GM18502 (cell line): ENCODE measurements around the gene NPHP3.
"Not testable (repeated sequence)": the region's sequence is repeated elsewhere in the genome, so short reads cannot be mapped to it uniquely, and the experiment has no call there.

Source experiments
- ATAC-seq: cut with Tn5 transposase; IDR thresholded peaks from one replicate; pipeline ENCODE4 v1.9.1; 2021; ENCODE audit warnings: mild to moderate bottlenecking; ENCODE audit not compliant: unreplicated experiment, poor library complexity

The NPHP3 gene, protein sequence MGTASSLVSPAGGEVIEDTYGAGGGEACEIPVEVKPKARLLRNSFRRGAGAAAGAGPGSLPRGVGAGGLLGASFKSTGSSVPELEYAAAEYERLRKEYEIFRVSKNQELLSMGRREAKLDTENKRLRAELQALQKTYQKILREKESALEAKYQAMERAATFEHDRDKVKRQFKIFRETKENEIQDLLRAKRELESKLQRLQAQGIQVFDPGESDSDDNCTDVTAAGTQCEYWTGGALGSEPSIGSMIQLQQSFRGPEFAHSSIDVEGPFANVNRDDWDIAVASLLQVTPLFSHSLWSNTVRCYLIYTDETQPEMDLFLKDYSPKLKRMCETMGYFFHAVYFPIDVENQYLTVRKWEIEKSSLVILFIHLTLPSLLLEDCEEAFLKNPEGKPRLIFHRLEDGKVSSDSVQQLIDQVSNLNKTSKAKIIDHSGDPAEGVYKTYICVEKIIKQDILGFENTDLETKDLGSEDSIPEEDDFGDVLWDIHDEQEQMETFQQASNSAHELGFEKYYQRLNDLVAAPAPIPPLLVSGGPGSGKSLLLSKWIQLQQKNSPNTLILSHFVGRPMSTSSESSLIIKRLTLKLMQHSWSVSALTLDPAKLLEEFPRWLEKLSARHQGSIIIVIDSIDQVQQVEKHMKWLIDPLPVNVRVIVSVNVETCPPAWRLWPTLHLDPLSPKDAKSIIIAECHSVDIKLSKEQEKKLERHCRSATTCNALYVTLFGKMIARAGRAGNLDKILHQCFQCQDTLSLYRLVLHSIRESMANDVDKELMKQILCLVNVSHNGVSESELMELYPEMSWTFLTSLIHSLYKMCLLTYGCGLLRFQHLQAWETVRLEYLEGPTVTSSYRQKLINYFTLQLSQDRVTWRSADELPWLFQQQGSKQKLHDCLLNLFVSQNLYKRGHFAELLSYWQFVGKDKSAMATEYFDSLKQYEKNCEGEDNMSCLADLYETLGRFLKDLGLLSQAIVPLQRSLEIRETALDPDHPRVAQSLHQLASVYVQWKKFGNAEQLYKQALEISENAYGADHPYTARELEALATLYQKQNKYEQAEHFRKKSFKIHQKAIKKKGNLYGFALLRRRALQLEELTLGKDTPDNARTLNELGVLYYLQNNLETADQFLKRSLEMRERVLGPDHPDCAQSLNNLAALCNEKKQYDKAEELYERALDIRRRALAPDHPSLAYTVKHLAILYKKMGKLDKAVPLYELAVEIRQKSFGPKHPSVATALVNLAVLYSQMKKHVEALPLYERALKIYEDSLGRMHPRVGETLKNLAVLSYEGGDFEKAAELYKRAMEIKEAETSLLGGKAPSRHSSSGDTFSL (N-terminal part only)

DNA sequence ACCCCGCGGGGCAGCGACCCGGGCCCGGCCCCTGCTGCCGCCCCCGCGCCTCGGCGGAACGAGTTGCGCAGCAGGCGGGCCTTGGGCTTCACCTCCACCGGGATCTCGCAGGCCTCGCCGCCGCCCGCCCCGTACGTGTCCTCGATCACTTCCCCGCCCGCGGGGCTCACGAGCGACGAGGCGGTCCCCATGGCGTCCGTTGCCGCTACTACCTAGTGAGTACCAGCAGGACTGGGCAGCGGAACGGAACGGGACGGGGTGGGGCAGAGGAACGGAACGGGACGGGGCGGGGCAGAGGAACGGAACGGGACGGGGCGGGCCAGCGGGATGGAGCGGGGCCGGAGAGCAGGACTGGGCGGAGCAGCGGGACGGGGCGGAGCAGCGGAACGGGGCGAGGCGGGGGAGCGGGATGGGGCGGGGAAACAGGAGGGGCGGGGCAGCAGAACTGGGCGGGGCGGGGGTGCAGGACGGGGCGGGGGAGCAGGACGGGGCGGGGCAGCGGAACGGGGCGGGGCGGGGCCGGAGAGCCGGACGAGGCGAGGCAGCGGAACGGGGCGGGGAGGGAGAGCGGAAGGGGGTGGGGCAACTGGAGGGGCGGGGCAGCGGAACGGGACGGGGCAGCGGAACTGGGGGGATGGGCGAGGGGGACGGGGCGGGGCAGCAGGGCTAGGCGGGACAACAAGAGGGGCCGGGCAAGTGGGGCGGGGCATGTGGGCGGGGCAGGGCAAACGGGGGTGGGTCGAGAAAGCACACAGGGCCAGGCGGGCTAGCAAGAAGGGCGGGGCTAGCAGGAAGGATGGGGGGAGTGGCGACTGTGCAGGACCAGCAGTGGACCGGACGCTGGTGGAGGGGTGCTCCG, at the start of gene NPHP3:
TSS of gene NPHP3 (minus strand) at position 245 of the 859 bp plus-strand sequence. CDS start at position 191, 54 bp downstream.
- peak; percentile 77 for ATAC-seq

DNA sequence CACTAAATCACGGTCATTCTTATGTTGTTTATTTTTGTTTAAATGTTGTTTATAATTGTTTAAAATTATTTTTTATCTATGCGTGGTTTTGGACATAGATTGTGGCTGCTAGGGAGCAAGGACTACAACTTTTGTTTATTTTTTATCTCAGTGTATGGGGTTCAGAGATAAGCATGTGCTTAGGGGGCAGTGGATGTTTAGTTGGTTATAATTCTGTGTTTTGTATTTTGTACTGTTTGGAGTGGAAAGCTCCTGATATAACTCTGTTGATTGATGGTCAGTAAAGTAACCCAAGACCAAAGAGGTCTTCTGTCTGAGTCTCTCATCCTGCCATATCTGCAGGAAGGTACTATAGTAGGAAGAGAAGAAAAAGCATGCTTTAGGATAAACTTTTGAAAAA, 36.5 kb upstream of the NPHP3 start:
- ATAC-seq: no peak

DNA sequence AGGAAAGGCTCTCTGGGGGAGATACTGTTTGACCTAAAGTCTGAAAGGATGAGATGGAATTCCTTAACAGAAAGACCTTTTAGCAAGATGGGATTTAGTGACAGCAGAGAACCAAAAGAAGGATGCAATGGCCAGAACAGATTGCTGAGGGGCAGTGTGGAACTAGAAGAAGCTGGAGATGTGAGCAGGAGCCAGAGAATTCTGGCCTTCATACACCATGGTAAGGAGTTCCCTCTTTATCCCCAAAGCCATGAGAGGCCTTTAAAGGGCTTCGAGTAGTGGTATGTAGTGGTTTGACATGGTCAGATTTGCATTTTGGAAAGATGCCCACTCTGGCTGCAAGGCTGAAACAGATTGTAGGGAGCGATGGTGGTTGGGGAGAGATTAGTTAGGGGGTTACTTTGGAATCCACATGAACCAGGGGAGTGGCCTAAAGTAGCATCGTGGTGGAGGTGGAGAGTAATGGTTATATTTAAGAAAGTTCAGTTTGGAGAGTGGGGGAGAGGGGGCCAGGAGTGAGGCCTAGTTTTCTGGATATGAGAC, 34.0 kb upstream of the NPHP3 start:
- ATAC-seq: no peak

DNA sequence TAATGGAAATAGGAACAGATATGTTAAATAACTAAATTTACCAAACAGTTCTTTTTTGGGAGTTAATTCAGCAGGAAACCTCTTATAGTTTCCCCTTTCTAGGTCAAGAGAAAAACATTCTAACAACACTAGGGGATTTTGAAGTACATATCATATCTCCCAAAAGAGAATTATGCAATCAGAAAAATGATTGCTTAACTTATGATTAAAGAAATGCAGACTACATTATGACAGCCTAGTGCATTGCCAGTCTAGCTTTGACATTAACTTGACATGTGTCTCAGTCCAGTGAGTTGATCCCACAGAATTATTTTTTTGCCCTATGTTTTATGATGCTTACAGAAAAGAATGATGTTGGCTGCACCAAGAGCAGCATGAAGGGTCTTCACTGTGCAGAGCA, 31.7 kb upstream of the NPHP3 start:
- no peak for ATAC-seq

DNA sequence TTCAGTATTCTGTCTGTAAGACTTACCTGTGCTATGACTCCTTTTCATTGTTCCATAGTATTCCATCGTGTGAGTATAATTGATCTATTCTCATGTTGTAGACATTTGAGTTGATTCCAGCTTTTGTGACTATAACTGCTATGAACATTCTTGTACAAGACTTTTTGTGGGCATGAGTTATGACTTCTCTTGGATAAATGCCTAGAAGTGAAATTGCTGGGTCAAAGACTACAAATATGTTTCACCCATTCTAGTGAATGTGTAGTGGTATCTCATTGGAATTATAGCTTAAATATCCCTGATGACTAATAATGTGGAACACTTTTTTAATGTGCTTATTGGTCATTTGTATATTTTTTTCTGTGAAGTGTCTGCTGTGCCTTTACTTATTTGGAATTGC, 27.6 kb upstream of the NPHP3 start:
- no peak for ATAC-seq

DNA sequence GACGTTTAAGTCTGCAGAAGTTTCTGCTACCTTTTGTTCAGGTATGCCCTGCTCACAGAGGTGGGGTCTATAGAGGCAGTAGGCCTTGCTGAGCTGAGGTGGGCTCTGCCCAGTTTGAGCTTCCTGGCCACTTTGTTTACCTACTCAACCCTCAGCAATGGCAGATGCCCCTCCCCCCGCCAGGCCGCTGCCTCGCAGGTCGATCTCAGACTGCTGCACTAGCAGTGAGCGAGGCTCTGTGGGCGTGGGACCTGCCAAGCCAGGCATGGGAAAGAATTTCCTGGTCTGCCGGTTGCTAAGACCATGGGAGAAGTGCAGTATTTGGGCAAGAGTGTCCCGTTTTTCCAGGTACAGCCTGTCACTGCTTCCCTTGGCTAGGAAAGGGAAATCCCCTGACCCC, 24.5 kb upstream of the NPHP3 start:
- not testable (repeated sequence) for ATAC-seq

DNA sequence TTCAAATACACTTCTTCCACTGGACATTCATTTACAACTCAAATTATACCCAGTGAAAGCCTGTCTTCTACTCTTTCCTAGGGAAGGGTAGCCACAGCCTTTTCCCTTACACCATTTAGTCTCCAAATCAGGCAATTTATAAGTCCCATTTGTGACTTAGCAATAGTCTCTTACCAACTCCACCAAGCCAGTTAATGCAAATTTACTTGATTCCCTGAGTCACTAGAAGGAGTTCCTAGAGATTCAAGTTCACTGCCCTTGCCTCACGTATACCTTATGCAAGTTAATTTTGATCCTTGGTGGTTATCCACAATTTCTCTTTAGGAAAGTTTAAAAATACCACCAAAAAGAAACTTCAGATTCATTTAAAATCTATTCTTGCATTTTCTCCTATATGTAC, 16.1 kb upstream of the NPHP3 start:
- no peak for ATAC-seq

DNA sequence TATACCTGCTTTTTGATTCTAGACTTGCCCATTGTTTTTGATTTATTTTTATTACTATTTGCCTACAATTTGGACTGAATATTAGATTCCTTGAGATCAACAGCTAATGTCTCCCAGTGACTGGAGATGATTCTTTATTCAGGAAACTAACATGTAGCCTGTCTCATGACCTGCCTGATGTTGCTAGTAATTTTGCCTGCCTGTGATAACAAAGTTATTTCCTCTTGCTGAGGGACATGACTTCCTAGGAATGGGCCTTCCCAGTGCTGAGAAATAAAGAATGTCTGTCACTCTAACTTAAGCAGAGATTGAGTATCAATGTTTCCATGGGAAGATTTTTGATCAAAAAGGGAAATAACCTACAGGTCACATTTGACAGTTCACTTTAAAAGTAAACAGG, 13.4 kb upstream of the NPHP3 start:
- ATAC-seq: no peak

DNA sequence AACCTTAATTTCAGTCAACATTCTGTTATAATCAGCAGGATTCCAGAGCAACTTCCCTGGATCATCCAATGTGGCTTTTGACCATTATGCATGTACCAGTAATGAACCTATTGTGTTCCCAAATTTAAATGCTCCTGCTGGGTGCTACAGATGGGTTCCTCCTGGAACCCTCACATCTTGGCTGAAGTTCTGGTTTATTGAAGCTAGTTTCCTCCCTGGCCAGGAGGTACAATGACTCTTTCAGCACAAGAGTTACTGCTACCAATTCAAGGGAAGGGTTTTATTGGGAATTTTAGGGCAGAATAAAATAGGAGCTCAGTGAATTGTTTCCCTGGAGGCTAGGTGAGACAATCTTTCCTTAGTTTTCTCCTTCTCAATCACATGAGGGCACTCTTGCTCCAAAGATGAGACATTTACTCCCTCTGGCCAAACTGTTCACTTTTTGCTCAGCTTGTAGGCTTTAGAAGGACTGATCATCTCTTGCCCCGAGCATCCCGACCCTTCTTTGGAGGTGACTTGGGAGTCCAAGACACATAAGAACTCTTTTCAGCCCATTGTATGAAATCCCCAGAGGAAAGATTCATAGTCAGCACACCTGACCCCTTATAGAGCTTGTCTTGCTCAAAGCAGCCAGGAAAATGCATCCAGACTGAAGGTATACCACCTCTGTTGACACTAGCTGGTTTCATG, 8.8 kb upstream of the NPHP3 start:
- ATAC-seq: no peak

DNA sequence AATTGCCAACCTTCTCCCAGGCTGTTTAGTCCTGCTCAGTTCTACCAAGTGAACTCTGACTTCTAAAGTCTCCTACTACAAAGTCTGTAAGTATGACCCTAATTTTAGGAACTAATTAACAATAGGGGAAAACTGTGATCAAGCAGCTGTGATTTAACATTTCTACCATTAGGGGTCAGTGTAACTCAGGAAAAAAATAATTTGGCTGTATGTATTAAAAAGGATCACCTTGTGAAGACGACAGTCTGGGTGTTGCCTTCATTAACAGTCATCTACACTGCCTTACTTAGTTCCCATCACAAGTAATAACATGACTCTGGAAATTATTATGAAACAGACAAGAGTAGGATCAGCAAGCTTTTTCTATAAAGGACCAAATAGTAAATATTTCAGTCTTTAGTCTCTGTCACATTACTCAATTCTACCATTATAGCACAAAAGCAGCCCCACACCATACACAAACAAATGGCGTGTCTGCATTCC, 4.2 kb upstream of the NPHP3 start:
- ATAC-seq: no peak

DNA sequence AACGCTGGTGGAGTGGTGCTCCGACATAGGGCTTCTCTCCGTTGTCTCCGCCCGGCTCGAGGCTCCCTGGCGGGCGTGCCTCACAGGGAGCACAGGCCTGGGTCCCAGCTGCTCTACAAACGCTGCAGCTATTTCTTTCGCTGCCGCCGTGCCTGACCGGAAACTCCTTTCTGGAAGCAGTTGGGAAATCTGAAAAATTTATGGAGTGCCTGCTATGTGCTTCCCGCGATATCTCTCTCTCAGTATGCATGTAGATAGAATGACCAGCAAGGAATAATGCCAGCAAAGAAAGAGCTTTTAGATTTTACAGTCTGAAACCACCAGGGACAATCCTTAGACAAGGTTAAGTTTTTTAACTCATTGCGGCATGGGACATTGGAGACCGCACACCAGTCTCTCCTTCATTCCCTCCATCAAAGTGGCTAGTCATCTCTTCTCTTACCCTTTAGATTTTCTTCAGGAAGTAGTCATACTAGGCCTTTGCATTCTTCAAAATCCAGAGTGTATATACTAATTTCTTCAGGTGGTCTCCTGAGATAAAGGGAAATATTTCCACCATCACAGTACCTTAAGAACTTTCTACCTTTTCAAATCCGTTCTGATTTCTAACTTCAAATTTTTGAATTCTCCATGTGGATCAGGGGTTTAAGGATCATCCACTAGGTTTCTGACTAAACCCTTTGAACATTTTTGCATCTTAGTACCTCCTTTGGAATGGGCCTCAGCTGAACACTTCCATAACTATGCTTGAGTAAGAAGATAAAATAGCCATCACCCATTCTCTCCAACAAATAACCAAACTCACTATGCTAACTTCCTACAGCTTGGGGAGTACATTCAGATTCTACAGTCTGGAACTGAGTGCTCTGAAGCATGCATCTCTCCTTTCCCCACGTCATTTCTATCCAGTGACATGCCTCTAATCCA, 1.1 kb upstream of the NPHP3 start:
- peak; percentile 8 for ATAC-seq

DNA sequence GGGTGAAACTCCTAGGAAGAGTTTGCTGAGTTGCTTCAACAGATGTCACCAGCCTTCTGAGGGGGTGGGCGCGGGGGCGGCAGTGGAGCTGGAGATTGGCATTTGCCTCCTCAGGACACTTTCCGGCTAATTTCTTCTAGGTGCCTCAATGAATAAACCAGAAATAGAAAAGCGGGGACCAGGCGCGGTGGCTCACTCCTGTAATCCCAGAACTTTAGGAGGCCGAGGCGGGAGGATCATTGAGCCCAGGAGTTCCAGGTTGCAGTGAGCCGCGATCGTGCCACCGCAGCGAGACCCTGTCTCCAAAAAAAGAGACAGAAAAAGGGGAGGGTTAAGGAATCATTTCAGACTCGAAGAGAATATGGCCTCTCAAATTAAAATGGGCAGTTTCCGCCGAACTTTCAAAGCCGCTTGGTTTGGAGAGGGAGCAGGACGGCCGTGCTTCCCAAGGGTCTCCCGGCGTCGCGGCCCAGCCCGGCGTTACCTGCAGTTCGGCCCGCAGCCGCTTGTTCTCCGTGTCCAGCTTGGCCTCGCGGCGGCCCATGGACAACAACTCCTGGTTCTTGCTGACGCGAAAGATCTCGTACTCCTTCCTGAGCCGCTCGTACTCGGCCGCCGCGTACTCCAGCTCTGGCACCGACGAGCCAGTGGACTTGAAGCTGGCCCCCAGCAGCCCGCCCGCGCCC, 587 bp downstream of the NPHP3 start:
- peak; percentile 32 for ATAC-seq

DNA sequence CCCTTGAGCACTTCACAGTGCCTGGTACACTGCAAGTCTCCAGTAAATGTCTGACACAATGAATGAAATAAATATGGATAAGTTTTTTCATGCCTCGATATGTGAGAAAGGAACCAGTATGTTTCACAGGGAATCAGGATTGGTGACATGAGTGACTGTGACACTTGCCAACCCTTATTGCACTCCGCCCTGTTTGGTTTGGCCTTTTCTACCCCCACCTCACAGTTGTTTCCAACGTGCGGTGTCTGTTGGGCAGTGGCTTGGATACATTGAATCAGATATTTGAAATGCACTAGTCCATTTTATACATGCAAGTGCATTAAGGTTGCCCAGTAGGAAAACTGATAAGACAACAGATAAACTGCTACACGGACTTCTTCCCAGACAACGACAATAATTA, 2.0 kb downstream of the NPHP3 start:
- ATAC-seq: no peak

DNA sequence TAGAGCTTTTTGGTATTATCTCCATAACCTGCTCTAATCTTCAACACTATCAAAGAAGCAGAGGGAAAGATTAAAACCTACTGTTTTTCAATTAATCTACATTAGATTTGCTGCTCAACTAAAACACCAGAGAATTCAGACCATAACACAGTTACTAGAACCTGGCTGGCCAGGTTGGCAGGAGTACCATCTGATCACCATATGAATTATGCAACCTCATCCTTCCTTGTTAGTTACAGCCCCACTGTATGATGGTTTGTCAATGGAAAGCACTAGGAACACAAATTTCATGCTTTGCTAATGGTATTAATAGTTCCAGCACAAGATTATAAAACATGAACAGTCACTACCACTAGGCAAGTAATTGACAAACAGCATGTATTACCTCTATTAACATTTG, 5.8 kb downstream of the NPHP3 start:
- ATAC-seq: no peak

DNA sequence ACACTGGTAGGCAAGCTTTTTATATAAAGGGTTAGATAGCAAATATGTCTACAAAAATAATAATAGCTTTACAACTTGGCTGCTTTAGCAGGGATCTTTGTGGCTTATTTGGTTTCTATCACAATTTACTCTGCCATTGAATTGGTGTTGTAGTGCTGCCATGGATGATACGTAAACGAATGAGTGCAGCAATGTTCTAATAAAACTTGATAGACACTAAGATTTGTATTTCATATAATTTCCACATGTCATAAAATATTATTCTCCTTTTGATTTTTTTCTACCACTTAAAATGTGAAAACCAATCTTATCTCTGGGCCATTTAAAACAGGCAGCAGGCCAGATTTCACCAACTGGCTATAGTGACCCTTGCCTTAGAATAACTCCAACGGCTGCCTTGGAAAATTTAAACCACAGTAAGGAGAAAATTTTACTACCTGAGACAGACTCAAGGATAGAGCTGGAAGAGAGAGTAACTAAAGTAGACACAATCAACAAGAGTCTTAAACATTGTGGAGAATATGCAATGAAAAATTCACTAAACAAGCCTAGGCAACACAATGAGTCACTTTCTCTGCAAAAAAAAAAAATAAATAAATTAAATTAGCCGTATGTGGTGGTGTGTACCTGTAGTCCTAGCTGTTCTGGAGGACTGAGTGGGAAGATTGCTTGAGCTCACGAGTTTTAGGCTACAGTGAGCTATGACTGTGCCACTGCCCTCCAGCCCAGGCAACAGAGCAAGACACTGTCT, 8.1 kb downstream of the NPHP3 start:
- no peak for ATAC-seq

DNA sequence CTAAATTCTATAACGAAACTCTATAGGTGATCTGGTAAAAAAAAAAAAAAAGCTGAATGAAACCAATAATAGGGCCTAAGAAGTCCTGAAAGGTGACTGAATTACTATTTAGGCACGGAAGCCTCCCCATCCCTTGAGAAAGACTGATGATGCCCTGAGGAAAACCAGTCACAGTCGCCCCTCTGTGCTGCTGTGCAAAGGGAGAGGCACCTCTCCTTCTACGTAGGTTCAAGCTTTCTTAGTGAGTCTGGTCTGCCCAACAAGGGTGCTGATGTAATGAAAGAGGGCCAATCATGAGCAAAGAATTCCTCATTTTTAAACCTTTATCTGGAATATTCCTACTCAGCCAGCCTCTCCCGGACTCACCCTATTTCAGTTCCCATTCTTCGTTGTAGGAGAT, 11.9 kb downstream of the NPHP3 start:
- no peak for ATAC-seq
